H1 (cell line): ENCODE data around the gene LARP4B. TPM values are rescaled to one million over a fixed set of nuclear protein-coding genes. Genes with fewer than 3 reads are reported as not detected.

Experiments
- CTCF ChIA-PET: fragments of 300-600 bp; sonication (Branson Sonifier 250); formaldehyde crosslinking; loops from one replicate; lab custom pipeline; 2021; ENCODE audit not compliant: partially characterized antibody; lab: Charles Lee
- POLR2A ChIA-PET: fragments of 300-600 bp; sonication (Branson Sonifier 250); formaldehyde crosslinking; loops from one replicate; lab custom pipeline; 2021; ENCODE audit warnings: inconsistent platforms; ENCODE audit not compliant: partially characterized antibody; lab: Charles Lee
- DNase-seq, 2 experiments: peaks; one replicate each; pipeline versions ENCODE4 v3.0.0 to v3.0.0-alpha.2; 2010 to 2022; ENCODE audit warnings: low spot score in 2 of 2, low read depth in 1 of 2, mixed read lengths in 1 of 2
- FAIRE-seq: peaks from 2 replicates; lab custom pipeline; 2011; peaks lifted over from hg19 to GRCh38; lab: Jason Lieb, UNC
- H2AFZ ChIP-seq: 2 replicates; pipeline ENCODE4 v1.8.1; 2012; ENCODE audit warnings: low read length, inconsistent platforms
- H2AK5ac ChIP-seq: 2 replicates; pipeline ENCODE4 v1.6.1; 2013; ENCODE audit warnings: low read depth, low read length
- H2BK120ac ChIP-seq: replicated peaks from 2 replicates; pipeline ENCODE3; 2013; ENCODE audit warnings: low read depth, low read length, inconsistent platforms
- H2BK12ac ChIP-seq: 2 replicates; pipeline ENCODE4 v1.6.1; 2013; ENCODE audit warnings: low read depth, low read length
- H2BK15ac ChIP-seq: 2 replicates; pipeline ENCODE4 v1.6.1; 2013; ENCODE audit warnings: low read length
- H2BK20ac ChIP-seq: 2 replicates; pipeline ENCODE4 v1.6.1; 2013; ENCODE audit warnings: low read length
- H2BK5ac ChIP-seq: 2 replicates; pipeline ENCODE4 v1.6.1; 2013; ENCODE audit warnings: low read depth, low read length
- H3K14ac ChIP-seq: 2 replicates; pipeline ENCODE4 v1.6.1; 2013; ENCODE audit warnings: inconsistent platforms; ENCODE audit not compliant: insufficient read length
- H3K18ac ChIP-seq: 2 replicates; pipeline ENCODE4 v1.6.1; 2013; ENCODE audit warnings: low read length; ENCODE audit errors: extremely low read depth
- H3K23ac ChIP-seq: 2 replicates; pipeline ENCODE4 v1.6.1; 2013; ENCODE audit warnings: inconsistent platforms; ENCODE audit not compliant: insufficient read length
- H3K23me2 ChIP-seq: 2 replicates; pipeline ENCODE4 v1.6.1; 2013; ENCODE audit warnings: low read depth, low read length
- H3K27ac ChIP-seq: 2 replicates; pipeline ENCODE4 v1.6.1; 2011; ENCODE audit warnings: low read depth, low read length, inconsistent platforms
- H3K27me3 ChIP-seq, 4 experiments: replicated peaks in 1 of 4; 1 replicate in 1 of 4; 2 replicates in 3 of 4; pipeline versions ENCODE4 v1.6.1 to v1.8.1; 2011 to 2013; ENCODE audit warnings: low read length in 3 of 4, mild to moderate bottlenecking in 3 of 4, inconsistent platforms in 2 of 4, mixed read lengths in 2 of 4, moderate library complexity in 1 of 4; ENCODE audit not compliant: control insufficient read depth in 3 of 4, insufficient read depth in 3 of 4; ENCODE audit errors: extremely low read depth in 1 of 4
- H3K36me3 ChIP-seq, 4 experiments: 2 replicates each; pipeline versions ENCODE4 v1.6.1 to v1.8.1; 2011 to 2013; ENCODE audit warnings: mild to moderate bottlenecking in 4 of 4, low read length in 3 of 4, moderate library complexity in 2 of 4, control low read depth in 1 of 4, inconsistent platforms in 1 of 4; ENCODE audit not compliant: insufficient read depth in 4 of 4, control insufficient read depth in 2 of 4
- H3K4ac ChIP-seq: replicated peaks from 2 replicates; pipeline ENCODE3; 2013; ENCODE audit warnings: low read length, low read depth, mixed read lengths, inconsistent platforms; ENCODE audit not compliant: insufficient read length
- H3K4me1 ChIP-seq, 4 experiments: replicated peaks in 1 of 4; 1 replicate in 1 of 4; 2 replicates in 3 of 4; pipeline versions ENCODE4 v1.6.1 to v1.8.1; 2011 to 2013; ENCODE audit warnings: low read length in 3 of 4, inconsistent platforms in 2 of 4, mixed read lengths in 1 of 4; ENCODE audit not compliant: insufficient read depth in 4 of 4, control insufficient read depth in 3 of 4
- H3K4me2 ChIP-seq, 2 experiments: 2 replicates each; pipeline versions ENCODE4 v1.6.1 to v1.8.1; 2011 to 2013; ENCODE audit warnings: low read depth in 2 of 2, low read length in 2 of 2, control low read depth in 1 of 2, inconsistent platforms in 1 of 2, mild to moderate bottlenecking in 1 of 2; ENCODE audit not compliant: insufficient read depth in 1 of 2
- H3K4me3 ChIP-seq, 4 experiments: fragments of 200-600, 300-600 bp in 1 of 4; sonication (generic), shearing (Covaris generic), sonication (Bioruptor Twin) in 1 of 4; 2 replicates each; pipeline versions ENCODE4 v1.5.1 to v1.8.1; 2011 to 2016; ENCODE audit warnings: low read length in 4 of 4, low read depth in 3 of 4, control low read depth in 2 of 4, inconsistent platforms in 2 of 4, mild to moderate bottlenecking in 2 of 4, mixed read lengths in 1 of 4, moderate library complexity in 1 of 4; ENCODE audit not compliant: insufficient read depth in 2 of 4; ENCODE audit errors: extremely low read depth in 1 of 4
- H3K56ac ChIP-seq: replicated peaks from 2 replicates; pipeline ENCODE3; 2013; ENCODE audit warnings: low read depth, mild to moderate bottlenecking, mixed read lengths, low read length, inconsistent platforms; ENCODE audit not compliant: insufficient read length
- H3K79me1 ChIP-seq: 2 replicates; pipeline ENCODE4 v1.6.1; 2013; ENCODE audit warnings: low read depth, low read length, control low read depth
- H3K79me2 ChIP-seq, 2 experiments: 2 replicates each; pipeline versions ENCODE4 v1.6.1 to v1.8.1; 2012 to 2013; ENCODE audit warnings: low read length in 2 of 2, mild to moderate bottlenecking in 2 of 2, inconsistent platforms in 1 of 2; ENCODE audit not compliant: insufficient read depth in 2 of 2, control insufficient read depth in 1 of 2
- H3K9ac ChIP-seq, 4 experiments: replicated peaks in 1 of 4; 1 replicate in 1 of 4; 2 replicates in 3 of 4; pipeline versions ENCODE4 v1.6.1 to v1.8.1; 2011 to 2013; ENCODE audit warnings: low read depth in 3 of 4, low read length in 3 of 4, control low read depth in 2 of 4, mild to moderate bottlenecking in 2 of 4, moderate library complexity in 2 of 4, inconsistent platforms in 1 of 4; ENCODE audit errors: extremely low read depth in 1 of 4
- H3K9me3 ChIP-seq, 2 experiments: 2 replicates each; pipeline versions ENCODE4 v1.6.1 to v1.8.1; 2012 to 2013; ENCODE audit warnings: mild to moderate bottlenecking in 2 of 2, moderate library complexity in 2 of 2, control low read depth in 1 of 2, inconsistent platforms in 1 of 2, low read depth in 1 of 2, low read length in 1 of 2, mixed read lengths in 1 of 2; ENCODE audit not compliant: insufficient read depth in 2 of 2
- H4K20me1 ChIP-seq, 2 experiments: replicated peaks in 1 of 2; 2 replicates each; pipeline versions ENCODE3 to v1.8.1; 2011 to 2013; ENCODE audit warnings: inconsistent platforms in 2 of 2, low read length in 2 of 2, mild to moderate bottlenecking in 1 of 2; ENCODE audit not compliant: insufficient read depth in 2 of 2, control insufficient read depth in 1 of 2
- H4K5ac ChIP-seq: 2 replicates; pipeline ENCODE4 v1.6.1; 2013; ENCODE audit warnings: low read length, low read depth, mixed read lengths, inconsistent platforms; ENCODE audit not compliant: insufficient read length
- H4K8ac ChIP-seq: 2 replicates; pipeline ENCODE4 v1.8.0; 2013; ENCODE audit warnings: mild to moderate bottlenecking, moderate library complexity, low read length, inconsistent platforms; ENCODE audit not compliant: insufficient read depth; ENCODE audit errors: extremely low read depth
- H4K91ac ChIP-seq: replicated peaks from 2 replicates; pipeline ENCODE3; 2013; ENCODE audit warnings: low read length, mixed read lengths, inconsistent platforms; ENCODE audit not compliant: insufficient read length
- CEBPB ChIP-seq: IDR thresholded peaks from 2 replicates; pipeline ENCODE4 v1.6.1; 2012; ENCODE audit warnings: low read depth, low read length
- CREB1 ChIP-seq: IDR thresholded peaks from 2 replicates; pipeline ENCODE4 v1.6.1; 2012; ENCODE audit warnings: inconsistent platforms
- FOSL1 ChIP-seq: IDR thresholded peaks from 2 replicates; pipeline ENCODE4 v1.6.1; 2011; ENCODE audit warnings: mild to moderate bottlenecking, low read depth, low read length, moderate library complexity; ENCODE audit not compliant: insufficient read depth
- HDAC2 ChIP-seq, 2 experiments: fragments of 300-600 bp in 1 of 2; sonication (generic) in 1 of 2; IDR thresholded peaks; 2 replicates each; pipeline ENCODE4 v1.6.1; 2011 to 2012; ENCODE audit warnings: low read depth in 2 of 2, low read length in 2 of 2, mild to moderate bottlenecking in 2 of 2, moderate library complexity in 2 of 2, borderline replicate concordance in 1 of 2, inconsistent platforms in 1 of 2
- RXRA ChIP-seq: IDR thresholded peaks from 2 replicates; pipeline ENCODE4 v1.6.1; 2011; ENCODE audit warnings: low read depth, mild to moderate bottlenecking, low read length, moderate library complexity; ENCODE audit not compliant: insufficient read depth
- SP2 ChIP-seq: IDR thresholded peaks from 2 replicates; pipeline ENCODE4 v1.6.1; 2012; ENCODE audit warnings: mild to moderate bottlenecking, low read length, inconsistent platforms
- WGBS, 2 experiments: shearing (Covaris generic) in 1 of 2; methylation state at CpG; one replicate each; pipeline versions ENCODE4 v1.1.6 to v1.1.7; 2013 to 2015; ENCODE audit warnings: low lambda C conversion rate in 2 of 2, mixed read lengths in 2 of 2, inconsistent platforms in 1 of 2, low coverage in 1 of 2, missing lambda C conversion rate in 1 of 2; ENCODE audit not compliant: insufficient replicate concordance in 2 of 2, insufficient coverage in 1 of 2, insufficient read length in 1 of 2; ENCODE audit errors: extremely low coverage in 1 of 2, missing lambda C conversion rate in 1 of 2; 5-methylcytosine and 5-hydroxymethylcytosine counted together
- polyA plus RNA-seq, 7 experiments: library from polyadenylated mRNA; depleted of rRNA in 3 of 7; stranded (reverse) in 5 of 7; unstranded in 2 of 7; fragments of >200 nt in 5 of 7; fragments of 200-250 nt in 2 of 7; gene quantifications; 1 replicate in 5 of 7; 2 replicates in 1 of 7; 4 replicates in 1 of 7; pipeline versions ENCODE4 v1.2.1 to v1.2.3, GENCODE V29; 2011 to 2013; ENCODE audit warnings: missing spikeins in 2 of 7, mixed read lengths in 2 of 7
- total RNA-seq: library from RNA; stranded (reverse); fragmentation: NEBNext Ultra II Directional; extraction: Animal tissue kit (Norgen Biotek cat#: 25700); gene quantifications from 2 replicates; pipeline ENCODE4 v1.2.1, GENCODE V29; 2021
- TF ChIP-seq, protein P1 (sequence below): IDR thresholded peaks from 2 replicates; pipeline ENCODE4 v1.6.1; 2012; ENCODE audit warnings: low read length, inconsistent platforms
- TF ChIP-seq, protein P2 (sequence below): IDR thresholded peaks from 2 replicates; pipeline ENCODE4 v1.6.1; 2012; ENCODE audit warnings: inconsistent platforms
- TF ChIP-seq, protein P3 (sequence below): IDR thresholded peaks from 2 replicates; pipeline ENCODE4 v1.6.1; 2012; ENCODE audit warnings: inconsistent platforms

LARP4B gene
- total and polyA plus RNA-seq, 2 of the 8 experiments (the other 6 are each of a cell fraction or from before 2014, with no cell fraction given) = 20.1 to 78.6 TPM

DNA sequence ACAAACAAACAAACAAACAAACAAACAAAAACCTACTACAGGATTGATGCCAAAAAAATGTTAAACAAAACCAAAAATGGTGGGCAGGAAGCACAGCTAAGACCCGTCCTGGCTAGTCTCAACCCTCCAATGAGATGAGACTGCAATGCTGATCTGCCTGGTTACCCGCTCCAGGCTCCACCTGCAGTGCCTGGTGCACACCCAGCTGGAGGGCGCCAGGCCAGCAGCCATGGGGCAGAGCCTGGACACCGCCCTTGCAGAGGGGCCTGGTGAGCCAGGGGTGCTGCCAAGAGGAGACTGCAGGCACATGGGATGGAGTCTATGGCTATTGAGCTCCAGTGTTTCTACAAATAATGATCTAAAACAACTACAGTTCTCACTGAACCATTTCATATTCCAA lies 107.0 kb downstream of the LARP4B start:
- Histone ChIP-seq H4K5ac (no peak overlapping the region), H2BK5ac (no peak overlapping the region), H3K79me1 (peaks cover 3% of the 10 kb centered on the region; the same call in 1 of the 2 replicates), H3K23ac (no peak overlapping the region), H2BK120ac (no peak overlapping the region), H3K4me2 (no peak overlapping the region), H3K4me1 (no peaks in the 10 kb centered on the region), H2BK20ac (no peak overlapping the region), H4K8ac (no peak overlapping the region), H4K20me1 (peaks cover 15 to 18% of the 10 kb centered on the region in 2 experiments), H3K79me2 (peaks cover 0 to 6% of the 10 kb centered on the region in 2 experiments; a peak in 2 of 4 replicates), H3K27me3 (no peaks in the 10 kb centered on the region), H2AK5ac (no peak overlapping the region), H4K91ac (no peak overlapping the region), H3K9ac (no peak overlapping the region), H3K36me3 (peaks cover 28 to 80% (median 74%) of the 10 kb centered on the region in 4 experiments), H2AFZ (no peak overlapping the region), H3K14ac (no peak overlapping the region), H3K56ac (no peak overlapping the region), H3K27ac (no peak overlapping the region), H3K4ac (no peak overlapping the region), H2BK12ac (no peak overlapping the region), H3K23me2 (no peaks in the 10 kb centered on the region), H3K18ac (no peak overlapping the region), H2BK15ac (no peak overlapping the region), H3K4me3 (no peak overlapping the region), H3K9me3 (no peaks in the 10 kb centered on the region)
- WGBS, 2 experiments = 90% methylated on average over 4 of the region's 4 CpGs; no CpG with 5 or more reads in 1 of the 2 experiments
- no peak for FAIRE-seq
- CTCF ChIA-PET = interaction anchor here (1.4 kb wide), 1 partner anchor 9 kb away, joined by 5 read pairs; no protein-coding TSS in a partner anchor
- POLR2A ChIA-PET = interaction anchor here (0.7 kb wide), 1 partner anchor 11 kb away, joined by 4 read pairs; no protein-coding TSS in a partner anchor
- DNase-seq = no peak
- TF ChIP-seq, protein P1, sequence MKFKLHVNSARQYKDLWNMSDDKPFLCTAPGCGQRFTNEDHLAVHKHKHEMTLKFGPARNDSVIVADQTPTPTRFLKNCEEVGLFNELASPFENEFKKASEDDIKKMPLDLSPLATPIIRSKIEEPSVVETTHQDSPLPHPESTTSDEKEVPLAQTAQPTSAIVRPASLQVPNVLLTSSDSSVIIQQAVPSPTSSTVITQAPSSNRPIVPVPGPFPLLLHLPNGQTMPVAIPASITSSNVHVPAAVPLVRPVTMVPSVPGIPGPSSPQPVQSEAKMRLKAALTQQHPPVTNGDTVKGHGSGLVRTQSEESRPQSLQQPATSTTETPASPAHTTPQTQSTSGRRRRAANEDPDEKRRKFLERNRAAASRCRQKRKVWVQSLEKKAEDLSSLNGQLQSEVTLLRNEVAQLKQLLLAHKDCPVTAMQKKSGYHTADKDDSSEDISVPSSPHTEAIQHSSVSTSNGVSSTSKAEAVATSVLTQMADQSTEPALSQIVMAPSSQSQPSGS = no peak
- TF ChIP-seq FOSL1 (no peak), HDAC2 (IDR thresholded peaks at IDR 0.05; ENCODE audit: borderline replicate concordance in 1 of 2, low read depth in 2 of 2, low read length in 2 of 2) (no peak), CREB1 (no peak), SP2 (no peak), CEBPB (no peak), RXRA (no peak)
- TF ChIP-seq, protein P2, sequence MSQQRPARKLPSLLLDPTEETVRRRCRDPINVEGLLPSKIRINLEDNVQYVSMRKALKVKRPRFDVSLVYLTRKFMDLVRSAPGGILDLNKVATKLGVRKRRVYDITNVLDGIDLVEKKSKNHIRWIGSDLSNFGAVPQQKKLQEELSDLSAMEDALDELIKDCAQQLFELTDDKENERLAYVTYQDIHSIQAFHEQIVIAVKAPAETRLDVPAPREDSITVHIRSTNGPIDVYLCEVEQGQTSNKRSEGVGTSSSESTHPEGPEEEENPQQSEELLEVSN = no peak
- TF ChIP-seq, protein P3, sequence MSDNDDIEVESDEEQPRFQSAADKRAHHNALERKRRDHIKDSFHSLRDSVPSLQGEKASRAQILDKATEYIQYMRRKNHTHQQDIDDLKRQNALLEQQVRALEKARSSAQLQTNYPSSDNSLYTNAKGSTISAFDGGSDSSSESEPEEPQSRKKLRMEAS = no peak
